Stomach (tissue), 19 donors: ENCODE measurements around the gene SIRPB1. TPM values are rescaled to one million over a fixed set of nuclear protein-coding genes. Genes with fewer than 3 reads are reported as not detected.

Source experiments
- DNase-seq, 2 donors: peaks; one replicate each; pipeline versions ENCODE4 v3.0.0 to v3.0.0-alpha.2; 2013 to 2019
- H3K27ac ChIP-seq, 5 donors: fragments of 200-600 bp in 4 of 5; sonication (generic) in 4 of 5; one replicate each; pipeline ENCODE4 v1.5.1; 2013 to 2019; ENCODE audit warnings: mild to moderate bottlenecking in 1 of 5, moderate library complexity in 1 of 5
- H3K27me3 ChIP-seq, 3 donors: fragments of 200-600 bp; sonication (generic); one replicate each; pipeline ENCODE4 v1.5.1; 2017 to 2019; ENCODE audit warnings: mixed run types in 1 of 3
- H3K36me3 ChIP-seq, 4 donors: fragments of 200-600 bp; sonication (generic); 1 replicate in 3 of 4; 2 replicates in 1 of 4; pipeline ENCODE4 v1.5.1; 2016 to 2019
- H3K4me1 ChIP-seq, 4 donors: fragments of 200-600 bp; sonication (generic); one replicate each; pipeline ENCODE4 v1.5.1; 2016 to 2019
- H3K4me3 ChIP-seq, 4 donors: fragments of 200-600 bp; sonication (generic) in 3 of 4; one replicate each; pipeline ENCODE4 v1.5.1; 2016 to 2019; ENCODE audit warnings: mild to moderate bottlenecking in 1 of 4
- H3K9me3 ChIP-seq, 4 donors: fragments of 200-600 bp; sonication (generic); one replicate each; pipeline ENCODE4 v1.5.1; 2016 to 2019
- CTCF ChIP-seq, 7 experiments: fragments of 450-650 bp in 4 of 7; fragments of 200-600 bp in 3 of 7; sonication (generic) in 3 of 7; IDR thresholded peaks; one replicate each; pipeline ENCODE4 v1.5.1; 2016 to 2019; ENCODE audit warnings: antibody characterized with exemption in 7 of 7, control low read depth in 2 of 7, mild to moderate bottlenecking in 1 of 7
- EP300 ChIP-seq: sonication (generic); formaldehyde crosslinking; IDR thresholded peaks from one replicate; pipeline ENCODE4 v1.6.1; 2017; ENCODE audit warnings: antibody characterized with exemption
- POLR2A ChIP-seq, 4 donors: fragments of 450-650 bp; IDR thresholded peaks; one replicate each; pipeline ENCODE4 v1.6.1; 2016; ENCODE audit warnings: antibody characterized with exemption in 4 of 4, control low read depth in 2 of 4, mild to moderate bottlenecking in 1 of 4, moderate library complexity in 1 of 4
- POLR2AphosphoS5 ChIP-seq, 3 donors: sonication (generic); formaldehyde crosslinking; IDR thresholded peaks; one replicate each; pipeline ENCODE4 v1.6.1; 2016; ENCODE audit warnings: antibody characterized with exemption in 3 of 3
- WGBS, 5 donors: extraction: QIAGEN DNeasy Blood & Tissue Kit in 3 of 5; methylation state at CpG; one replicate each; pipeline versions ENCODE4 v1.1.5 to v1.1.7; 2013 to 2018; 5-methylcytosine and 5-hydroxymethylcytosine counted together
- intact Hi-C: fragments of 100-400 bp; cut with DNase I; formaldehyde crosslinking; loops from one replicate; pipeline ENCODE4 v1.15.1; 2023; ENCODE audit warnings: low total_unique reads
- long read RNA-seq, 10 donors: transcript quantifications; one replicate each; lab custom pipeline, GENCODE V29; 2026
- polyA plus RNA-seq, 3 donors: library from polyadenylated mRNA; stranded (reverse); fragments of 200-250 nt; gene quantifications; one replicate each; pipeline ENCODE4 v1.2.3, GENCODE V29; 2013
- total RNA-seq, 5 donors: library from RNA; depleted of rRNA; stranded (reverse); fragments of >200 nt; gene quantifications; one replicate each; pipeline versions ENCODE4 v1.1.0 to v1.2.3, GENCODE V29; 2014 to 2016
- donor health status: healthy with polysubstance abuse.
- donor health status: Bipolar disorder and iron deficiency.
- donor health status: healthy.

Gene SIRPB1
- total RNA-seq, result 10 to 100 TPM in 1 of 5 donors, 1 to 10 TPM in 1, under 1 TPM in 1, not detected in 2; 0.87 to 14.0 (median 2.9) TPM
- polyA plus RNA-seq, result 1 to 10 TPM in 1 of 3 donors, under 1 TPM in 2; 0.18 to 3.1 (median 0.76) TPM
- long read RNA-seq, donor 1, partial matches to known transcripts, result 0 of 1 reads
- long read RNA-seq, donor 1, other reads (novel, unspliced or antisense), result 0 of 1 reads
- long read RNA-seq, donor 2, partial matches to known transcripts, result 15 of 15 reads
- long read RNA-seq, donor 2, other reads (novel, unspliced or antisense), result 0 of 15 reads
- long read RNA-seq, donor 3, result 0 reads
- long read RNA-seq, donor 4, result 0 reads
- long read RNA-seq, donor 5, result 0 reads
- long read RNA-seq, donor 6, result 0 reads
- long read RNA-seq, donor 7, result 0 reads
- long read RNA-seq, donor 8, result 0 reads
- long read RNA-seq, donor 9, result 0 reads
- long read RNA-seq, donor 10, result 0 reads

- Histone ChIP-seq H3K36me3 (no peaks in the 10 kb centered on the region), H3K27ac (peak within 1 kb of the TSS in 2 of 5 donors; percentile 66 to 67), H3K4me3 (peak within 1 kb of the TSS in 1 of 4 donors; percentile 20), H3K27me3 (no peaks in the 10 kb centered on the region), H3K4me1 (peaks cover 0 to 20% (median 0%) of the 10 kb centered on the region in 4 donors), H3K9me3 (peaks cover 0 to 13% (median 9%) of the 10 kb centered on the region in 4 donors)
- 39 to 63% (median 58%) methylated on average over 5 of the region's 5 CpGs for WGBS, 5 donors
- peak in 1 of 2 donors; percentile 14 for DNase-seq
- intact Hi-C loops, result no loop called here
- TF ChIP-seq CTCF (IDR thresholded peaks at IDR 0.05) (no peak), EP300 (no peak), POLR2AphosphoS5 (IDR thresholded peaks at IDR 0.05) (no peak), POLR2A (IDR thresholded peaks at IDR 0.05) (no peak)
Measured at GRCh38 chr20:1619861-1620444, at the start of gene SIRPB1. SIRPB1 (minus strand) TSS chr20:1620009; CDS start chr20:1619944, 65 bp downstream.

GRCh38 chr20:1669304-1669703 lies 49.5 kb upstream of the SIRPB1 start:
- intact Hi-C loops, result loop anchor here (10.0 kb wide), 1 partner anchor 55 kb away; no protein-coding TSS in a partner anchor
- no peak for TF ChIP-seq EP300
- TF ChIP-seq POLR2A (IDR thresholded peaks at IDR 0.05), result no peak
- TF ChIP-seq CTCF (IDR thresholded peaks at IDR 0.05), result no peak
- TF ChIP-seq POLR2AphosphoS5 (IDR thresholded peaks at IDR 0.05), result no peak
- H3K27ac ChIP-seq, result no peak overlapping the region
- WGBS, 5 donors, result 68 to 85% (median 74%) methylated on average over 5 of the region's 5 CpGs
- no peak for DNase-seq
- no peaks in the 10 kb centered on the region for H3K27me3 ChIP-seq
- no peaks in the 10 kb centered on the region for H3K4me1 ChIP-seq
- H3K9me3 ChIP-seq, result no peaks in the 10 kb centered on the region
- no peaks in the 10 kb centered on the region for H3K36me3 ChIP-seq
- no peak overlapping the region for H3K4me3 ChIP-seq

GRCh38 chr20:1667502-1668085 lies 47.8 kb upstream of the SIRPB1 start:
- Histone ChIP-seq H3K4me3 (no peak overlapping the region), H3K9me3 (no peaks in the 10 kb centered on the region), H3K36me3 (no peaks in the 10 kb centered on the region), H3K27ac (no peak overlapping the region), H3K4me1 (no peaks in the 10 kb centered on the region), H3K27me3 (no peaks in the 10 kb centered on the region)
- WGBS, 5 donors, result 53 to 78% (median 72%) methylated on average over 1 of the region's 1 CpG
- no peak for DNase-seq
- TF ChIP-seq EP300 (no peak), POLR2A (IDR thresholded peaks at IDR 0.05) (no peak)
- intact Hi-C loops, result loop anchor here (10.0 kb wide), 1 partner anchor 57 kb away; no protein-coding TSS in a partner anchor

- no peaks in the 10 kb centered on the region for H3K4me1 ChIP-seq
- intact Hi-C loops, result loop anchor here (10.0 kb wide), 1 partner anchor 58 kb away; no protein-coding TSS in a partner anchor
- H3K27me3 ChIP-seq, result no peaks in the 10 kb centered on the region
- WGBS, 5 donors, result 53 to 68% (median 63%) methylated on average over 5 of the region's 5 CpGs
- TF ChIP-seq POLR2A (IDR thresholded peaks at IDR 0.05) (no peak), POLR2AphosphoS5 (IDR thresholded peaks at IDR 0.05) (no peak), CTCF (IDR thresholded peaks at IDR 0.05) (no peak), EP300 (no peak)
- DNase-seq, result no peak
- H3K36me3 ChIP-seq, result no peaks in the 10 kb centered on the region
- H3K27ac ChIP-seq, result no peak overlapping the region
- H3K9me3 ChIP-seq, result no peaks in the 10 kb centered on the region
- H3K4me3 ChIP-seq, result no peak overlapping the region
Measured at GRCh38 chr20:1666802-1667201, 47.0 kb upstream of the SIRPB1 start.
